OCI-LY1 (cell line): Measurements from ENCODE around the gene CLEC10A.

Experiments used
- CTCF ChIP-seq: fragments of 200-600 bp; sonication (generic), shearing (Covaris generic); IDR thresholded peaks from 2 replicates; pipeline ENCODE4 v1.5.1; 2017; ENCODE audit warnings: mild to moderate bottlenecking, antibody characterized with exemption, low read length, moderate library complexity, mixed read lengths
- EZH2 ChIP-seq: fragments of 200-600 bp; sonication (generic), shearing (Covaris generic); IDR thresholded peaks from 2 replicates; pipeline ENCODE4 v1.8.0; 2017; ENCODE audit warnings: borderline replicate concordance, mixed run types, mild to moderate bottlenecking, antibody characterized with exemption, low read length, moderate library complexity, mixed read lengths

- no peak for TF ChIP-seq CTCF
- TF ChIP-seq EZH2: no peak
Observed at GRCh38 chr17:7060165-7060891, 19.7 kb downstream of the CLEC10A start.
